ENCODE data around the gene ARL2BP. TPM values are rescaled to one million over a fixed set of nuclear protein-coding genes. Genes with fewer than 3 reads are reported as not detected.

The ARL2BP gene
- polyA plus RNA-seq, 1 donor (not counting 4 experiments of a cell fraction or from before 2014, with no cell fraction given) = 98.0 TPM

GRCh38 chr16:57245472-57246113 lies 534 bp downstream of the ARL2BP start:
- Histone ChIP-seq H3K9ac (ENCODE audit: control insufficient read depth, extremely low read depth, insufficient read depth, low read length) (peak overlapping the region; percentile 85), H3K4me1 (ENCODE audit: control insufficient read depth, extremely low read depth, insufficient read depth, low read length) (peaks cover 10% of the 10 kb centered on the region), H3K27ac (ENCODE audit: control insufficient read depth, insufficient read depth, low read length) (peak overlapping the region; percentile 66), H3K27me3 (ENCODE audit: control insufficient read depth, extremely low read depth, insufficient read depth, low read length) (no peaks in the 10 kb centered on the region), H3K4me2 (ENCODE audit: control insufficient read depth, extremely low read depth, insufficient read depth, low read depth, low read length) (peak overlapping the region; percentile 81), H3K4me3 (ENCODE audit: control insufficient read depth in 2 of 3, extremely low read depth in 1 of 3, insufficient read depth in 2 of 3, low read depth in 1 of 3, low read length in 3 of 3) (peak overlapping the region; percentile 80 to 92 (median 82)), H3K9me3 (ENCODE audit: control insufficient read depth, low read depth, low read length) (no peaks in the 10 kb centered on the region), H3K9me1 (ENCODE audit: control insufficient read depth, extremely low read depth, insufficient read depth, low read length) (no peaks in the 10 kb centered on the region), H2AFZ (ENCODE audit: control insufficient read depth, low read length) (peak overlapping the region; percentile 71), H3K79me2 (ENCODE audit: control insufficient read depth, insufficient read depth, low read length) (peaks cover 9% of the 10 kb centered on the region), H3K36me3 (ENCODE audit: control insufficient read depth in 2 of 2, extremely low read depth in 1 of 2, insufficient read depth in 2 of 2, low read length in 2 of 2) (peaks cover 12 to 17% of the 10 kb centered on the region in 2 experiments), H4K20me1 (ENCODE audit: control insufficient read depth, extremely low read depth, insufficient read depth, low read length) (no peaks in the 10 kb centered on the region)
- DNase-seq (ENCODE audit: low read depth, low spot score) = no peak
- dilution Hi-C loops (cut with MboI; ENCODE audit: extremely low pct_ligation_motif_present, low sequenced_read_pairs) = no loop called here
- TF ChIP-seq CTCF (optimal IDR thresholded peaks at IDR 0.05 in 1 of 3, IDR thresholded peaks at IDR 0.05 in 1 of 3, conservative IDR thresholded peaks at IDR 0.05 in 1 of 3; ENCODE audit: extremely low read depth in 1 of 3, insufficient read depth in 2 of 3, low read length in 3 of 3) = no peak
- TF ChIP-seq EZH2 (IDR thresholded peaks at IDR 0.05; ENCODE audit: low read length) = no peak
- no peak for FAIRE-seq

- Histone ChIP-seq H4K20me1 (ENCODE audit: control insufficient read depth, extremely low read depth, insufficient read depth, low read length) (no peaks in the 10 kb centered on the region), H3K27ac (ENCODE audit: control insufficient read depth, insufficient read depth, low read length) (no peak overlapping the region), H2AFZ (ENCODE audit: control insufficient read depth, low read length) (no peak overlapping the region), H3K4me3 (ENCODE audit: control insufficient read depth in 2 of 3, extremely low read depth in 1 of 3, insufficient read depth in 2 of 3, low read depth in 1 of 3, low read length in 3 of 3) (no peak overlapping the region), H3K9ac (ENCODE audit: control insufficient read depth, extremely low read depth, insufficient read depth, low read length) (no peak overlapping the region), H3K4me1 (ENCODE audit: control insufficient read depth, extremely low read depth, insufficient read depth, low read length) (peaks cover 20% of the 10 kb centered on the region), H3K4me2 (ENCODE audit: control insufficient read depth, extremely low read depth, insufficient read depth, low read depth, low read length) (no peak overlapping the region), H3K79me2 (ENCODE audit: control insufficient read depth, insufficient read depth, low read length) (no peaks in the 10 kb centered on the region), H3K27me3 (ENCODE audit: control insufficient read depth, extremely low read depth, insufficient read depth, low read length) (no peaks in the 10 kb centered on the region), H3K9me3 (ENCODE audit: control insufficient read depth, low read depth, low read length) (no peaks in the 10 kb centered on the region), H3K9me1 (ENCODE audit: control insufficient read depth, extremely low read depth, insufficient read depth, low read length) (no peaks in the 10 kb centered on the region), H3K36me3 (ENCODE audit: control insufficient read depth in 2 of 2, extremely low read depth in 1 of 2, insufficient read depth in 2 of 2, low read length in 2 of 2) (peaks cover 23 to 25% of the 10 kb centered on the region in 2 experiments)
- no peak for DNase-seq (ENCODE audit: low read depth, low spot score)
- TF ChIP-seq CTCF (optimal IDR thresholded peaks at IDR 0.05 in 1 of 3, IDR thresholded peaks at IDR 0.05 in 1 of 3, conservative IDR thresholded peaks at IDR 0.05 in 1 of 3; ENCODE audit: extremely low read depth in 1 of 3, insufficient read depth in 2 of 3, low read length in 3 of 3) = no peak
- no peak for TF ChIP-seq EZH2 (IDR thresholded peaks at IDR 0.05; ENCODE audit: low read length)
- FAIRE-seq = no peak
- dilution Hi-C loops (cut with MboI; ENCODE audit: extremely low pct_ligation_motif_present, low sequenced_read_pairs) = no loop called here
Measured at GRCh38 chr16:57251352-57251751, 6.3 kb downstream of the ARL2BP start.

Data from keratinocyte (primary cell).